ENCODE results near the gene PAQR9.

DNA sequence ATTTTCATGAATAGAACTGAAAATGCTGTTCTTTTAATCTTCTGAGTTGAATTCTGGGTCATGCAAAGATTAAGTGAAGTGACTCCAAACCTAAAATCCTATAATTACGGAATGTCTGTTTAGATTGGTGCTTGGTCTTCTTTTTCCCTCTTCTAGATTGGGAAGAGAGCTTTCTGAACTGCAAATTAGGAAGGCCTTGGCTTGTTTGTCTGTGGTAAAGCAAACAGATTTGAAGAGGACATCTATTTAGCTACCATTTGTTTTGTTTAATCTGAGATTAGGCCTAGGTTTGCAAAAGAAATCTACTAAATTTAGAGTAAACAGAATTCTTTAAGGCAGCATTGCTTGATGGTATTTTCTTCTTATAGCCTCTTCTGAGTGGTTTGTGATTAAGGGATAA, 23.5 kb downstream of the PAQR9 start:
- TF ChIP-seq, protein P1, sequence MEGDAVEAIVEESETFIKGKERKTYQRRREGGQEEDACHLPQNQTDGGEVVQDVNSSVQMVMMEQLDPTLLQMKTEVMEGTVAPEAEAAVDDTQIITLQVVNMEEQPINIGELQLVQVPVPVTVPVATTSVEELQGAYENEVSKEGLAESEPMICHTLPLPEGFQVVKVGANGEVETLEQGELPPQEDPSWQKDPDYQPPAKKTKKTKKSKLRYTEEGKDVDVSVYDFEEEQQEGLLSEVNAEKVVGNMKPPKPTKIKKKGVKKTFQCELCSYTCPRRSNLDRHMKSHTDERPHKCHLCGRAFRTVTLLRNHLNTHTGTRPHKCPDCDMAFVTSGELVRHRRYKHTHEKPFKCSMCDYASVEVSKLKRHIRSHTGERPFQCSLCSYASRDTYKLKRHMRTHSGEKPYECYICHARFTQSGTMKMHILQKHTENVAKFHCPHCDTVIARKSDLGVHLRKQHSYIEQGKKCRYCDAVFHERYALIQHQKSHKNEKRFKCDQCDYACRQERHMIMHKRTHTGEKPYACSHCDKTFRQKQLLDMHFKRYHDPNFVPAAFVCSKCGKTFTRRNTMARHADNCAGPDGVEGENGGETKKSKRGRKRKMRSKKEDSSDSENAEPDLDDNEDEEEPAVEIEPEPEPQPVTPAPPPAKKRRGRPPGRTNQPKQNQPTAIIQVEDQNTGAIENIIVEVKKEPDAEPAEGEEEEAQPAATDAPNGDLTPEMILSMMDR (IDR thresholded peaks at IDR 0.05), result no peak
- TF ChIP-seq POLR2A (IDR thresholded peaks at IDR 0.05) (no peak), POLR2AphosphoS5 (IDR thresholded peaks at IDR 0.05) (no peak), EP300 (IDR thresholded peaks at IDR 0.05) (no peak)

Measured in stomach (tissue), 4 donors.